ENCODE results near the gene AOPEP. TPM values are rescaled to one million over a fixed set of nuclear protein-coding genes. Genes with fewer than 3 reads are reported as not detected.
A peak's percentile ranks its signal among the peaks of the same experiment; 100 is the strongest.

Gene AOPEP
- total RNA-seq, 1 experiment from 2014 or later: 36.4 TPM

- H3K4me1 ChIP-seq (ENCODE audit: control insufficient read depth, insufficient read depth, low read length): peaks cover 16% of the 10 kb centered on the region
- peak overlapping the region; percentile 59; the same call in 1 of the 2 replicates for H3K27ac ChIP-seq (ENCODE audit: low read length)
- intact Hi-C loops (cut with micrococcal nuclease; ENCODE audit: unreplicated experiment): no loop called here
Observed at GRCh38 chr9:94950579-94951323, 224.3 kb downstream of the AOPEP start.

More at GRCh38 chr9:94950579-94951323, 224.3 kb downstream of the AOPEP start:
- Histone ChIP-seq H3K9me3 (ENCODE audit: control insufficient read depth, insufficient read depth, low read depth, low read length) (no peaks in the 10 kb centered on the region), H3K4me3 (ENCODE audit: low read depth in 2 of 2, low read length in 2 of 2) (no peak overlapping the region), H3K27me3 (ENCODE audit: control insufficient read depth, insufficient read depth, low read length) (no peaks in the 10 kb centered on the region), H3K36me3 (ENCODE audit: control insufficient read depth, insufficient read depth, low read length) (no peaks in the 10 kb centered on the region)
- CTCF ChIA-PET: no interaction called here
- BruUV-seq (replicated peaks): no TSS peak
- in situ Hi-C loops (cut with HindIII; ENCODE audit: low pct_unique_long_range_greater_than_20kb, low sequenced_read_pairs): no loop called here
- DNase-seq (ENCODE audit: low read depth, low spot score) (no peak), ATAC-seq (no peak)
- POLR2A ChIA-PET: interaction anchor here (0.9 kb wide), 1 partner anchor 139 kb away, joined by 3 read pairs; no protein-coding TSS in a partner anchor
- no peak for TF ChIP-seq REST (IDR thresholded peaks at IDR 0.05; ENCODE audit: insufficient read depth in 1 of 2, low read depth in 2 of 2, low read length in 1 of 2)
- no peak for TF ChIP-seq SIN3A (IDR thresholded peaks at IDR 0.05; ENCODE audit: borderline replicate concordance, insufficient read depth, low read depth, low read length)
- no peak for TF ChIP-seq TCF7L2 (IDR thresholded peaks at IDR 0.05; ENCODE audit: low read depth, low read length)
- no peak for TF ChIP-seq CTCF (IDR thresholded peaks at IDR 0.05)
- no peak for TF ChIP-seq POLR2AphosphoS5 (IDR thresholded peaks at IDR 0.05; ENCODE audit: low read depth, low read length)

Data from Panc1 (cell line).